ENCODE data around the gene SLFN12L. TPM values are rescaled to one million over a fixed set of nuclear protein-coding genes. Genes with fewer than 3 reads are reported as not detected.

SLFN12L gene
- total and polyA plus RNA-seq, 9 of the 15 experiments (the other 6 are each of a cell fraction or from before 2014, with no cell fraction given) = 0.04 to 0.31 (median 0.08) TPM; not detected in 3

- Histone ChIP-seq H3K4me1 (replicated peaks in 1 of 2; ENCODE audit: control insufficient read depth in 2 of 2, insufficient read depth in 2 of 2, low read length in 2 of 2) (0 out of 5 replicates have a peak, but pooled peaks cover 0 to 3% of the 10 kb centered on the region in 2 experiments), H2AFZ (ENCODE audit: low read depth, low read length) (no peak overlapping the region), H3K79me2 (ENCODE audit: control insufficient read depth, insufficient read depth, low read length) (no peaks in the 10 kb centered on the region), H4K20me1 (replicated peaks; ENCODE audit: control insufficient read depth, insufficient read depth, low read length) (no peaks in the 10 kb centered on the region), H3K9me1 (ENCODE audit: control insufficient read depth, insufficient read depth, low read length) (no peaks in the 10 kb centered on the region), H3K27me3 (ENCODE audit: control insufficient read depth in 2 of 2, insufficient read depth in 2 of 2, low read length in 2 of 2) (peaks cover 38 to 53% of the 10 kb centered on the region in 2 experiments), H3K27ac (ENCODE audit: extremely low read depth, low read depth, low read length) (no peak overlapping the region), H3K36me3 (ENCODE audit: control insufficient read depth, insufficient read depth, low read length) (no peaks in the 10 kb centered on the region), H3K9me3 (replicated peaks; ENCODE audit: control insufficient read depth, insufficient read depth, low read depth, low read length) (no peaks in the 10 kb centered on the region), H3K9ac (ENCODE audit: insufficient read depth in 1 of 2, low read depth in 2 of 2, low read length in 2 of 2) (no peak overlapping the region), H3K4me3 (no peak overlapping the region), H3K4me2 (ENCODE audit: insufficient read depth, low read length) (no peak overlapping the region)
- BruUV-seq (replicated peaks) = no TSS peak
- CTCF ChIA-PET (ENCODE audit: low intra/inter-chr PET ratio) = no interaction called here
- WGBS (ENCODE audit: insufficient coverage, low coverage, missing lambda C conversion rate) = 4% methylated on average over 2 of the region's 2 CpGs
- intact Hi-C loops (cut with micrococcal nuclease) = no loop called here
- ATAC-seq = no peak
- POLR2A ChIA-PET = interaction anchor here (1.2 kb wide), 1 partner anchor 9 kb away, joined by 3 read pairs; no protein-coding TSS in a partner anchor
- FAIRE-seq = no peak
- in situ Hi-C loops (cut with MboI) = no loop called here
- DNase-seq (ENCODE audit: extremely low read depth in 1 of 4, low spot score in 3 of 4) = no peak
- TF ChIP-seq EP300 (IDR thresholded peaks at IDR 0.05; ENCODE audit: low read length) (no peak), NR1H2 (CRISPR knock-in tag; IDR thresholded peaks at IDR 0.05) (no peak), NR2F6 (CRISPR knock-in tag; IDR thresholded peaks at IDR 0.05) (no peak), ZNF644 (tag; IDR thresholded peaks at IDR 0.05; ENCODE audit: low read depth) (no peak), PYGO2 (tag; IDR thresholded peaks at IDR 0.05) (no peak), FOSL1 (tag; conservative IDR thresholded peaks at IDR 0.05) (no peak), BCLAF1 (IDR thresholded peaks at IDR 0.05; ENCODE audit: borderline replicate concordance in 1 of 2, control insufficient read depth in 1 of 2, low read depth in 2 of 2, low read length in 1 of 2) (no peak), ERF (CRISPR knock-in tag; IDR thresholded peaks at IDR 0.05) (no peak), ZNF398 (CRISPR knock-in tag; IDR thresholded peaks at IDR 0.05) (no peak), GTF2B (IDR thresholded peaks at IDR 0.05; ENCODE audit: extremely low read depth, insufficient read length) (no peak), HNRNPUL1 (IDR thresholded peaks at IDR 0.05; ENCODE audit: low read length) (no peak), ARID3A (IDR thresholded peaks at IDR 0.05; ENCODE audit: borderline replicate concordance, low read depth, low read length) (no peak)
These were observed 37.9 kb downstream of the SLFN12L start for GRCh38 chr17:35499548-35499947.

Measured in K562 (cell line).